TTC549 (cell line): ENCODE data around the gene OSGEP.

Experiments
- FAIRE-seq: peaks from 2 replicates; lab custom pipeline; 2012; peaks lifted over from hg19 to GRCh38; lab: Jason Lieb, UNC

The OSGEP gene

DNA sequence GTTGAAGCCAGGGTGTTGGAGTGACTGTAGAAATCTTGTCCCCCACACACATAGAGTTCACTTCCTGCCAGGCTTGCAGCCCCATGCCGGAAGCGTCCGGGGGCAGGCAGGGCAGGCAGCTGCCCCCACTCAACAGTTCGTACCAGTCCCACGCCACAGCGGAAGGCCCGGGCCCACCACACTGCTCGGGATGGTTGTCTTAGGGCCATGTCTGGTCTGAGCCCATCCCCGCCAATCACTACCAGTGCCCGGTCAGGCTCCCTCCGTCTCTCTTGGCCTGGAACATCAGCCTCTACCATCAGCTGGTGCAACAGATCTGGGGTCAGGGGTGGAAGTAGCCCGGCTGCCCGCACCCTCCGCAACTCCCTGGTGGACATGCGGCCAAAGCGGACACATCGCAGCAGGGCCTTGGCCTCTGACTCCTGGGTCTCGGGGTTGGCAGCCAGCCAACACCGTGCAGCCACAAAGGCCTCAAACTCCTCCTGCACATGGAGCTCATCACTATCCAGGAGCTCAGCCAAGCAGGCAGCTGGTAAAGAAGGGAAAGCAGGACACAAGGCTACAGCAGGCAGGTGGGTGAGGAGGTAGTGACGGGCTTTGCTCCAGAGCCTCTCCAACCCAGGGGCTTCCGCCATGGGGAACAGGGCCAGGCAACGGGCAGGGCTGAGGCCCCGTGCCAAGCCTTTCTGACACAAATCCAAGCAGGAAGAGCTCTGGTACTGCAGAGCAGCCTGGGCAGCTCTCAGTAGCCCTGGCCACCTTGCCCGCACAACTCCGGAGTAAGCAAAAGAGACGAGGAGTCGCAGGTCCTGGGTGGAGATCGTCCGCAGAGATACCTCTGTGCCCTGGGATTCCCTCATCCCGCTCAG lies 24.6 kb downstream of the OSGEP start:
- FAIRE-seq: no peak

DNA sequence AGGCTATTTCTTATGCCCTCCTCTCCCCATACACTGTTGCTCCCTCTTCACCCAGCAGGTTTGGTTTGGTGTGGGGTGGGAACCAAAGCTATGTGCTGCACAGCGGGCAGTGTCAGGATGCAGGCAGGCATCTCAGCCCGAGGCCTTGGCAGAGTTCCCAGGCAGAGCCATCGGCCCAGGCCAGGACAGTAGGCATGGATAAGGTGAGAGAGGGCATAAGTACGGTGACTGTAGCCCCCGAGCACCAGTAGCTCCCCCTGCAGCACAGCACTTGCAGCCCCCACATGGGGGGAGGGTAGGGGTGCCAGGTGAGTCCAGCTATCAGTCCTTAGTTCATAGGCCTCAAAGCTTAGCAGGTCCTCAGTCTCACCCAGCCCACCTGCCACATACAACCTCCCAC lies 25.8 kb downstream of the OSGEP start:
- no peak for FAIRE-seq

DNA sequence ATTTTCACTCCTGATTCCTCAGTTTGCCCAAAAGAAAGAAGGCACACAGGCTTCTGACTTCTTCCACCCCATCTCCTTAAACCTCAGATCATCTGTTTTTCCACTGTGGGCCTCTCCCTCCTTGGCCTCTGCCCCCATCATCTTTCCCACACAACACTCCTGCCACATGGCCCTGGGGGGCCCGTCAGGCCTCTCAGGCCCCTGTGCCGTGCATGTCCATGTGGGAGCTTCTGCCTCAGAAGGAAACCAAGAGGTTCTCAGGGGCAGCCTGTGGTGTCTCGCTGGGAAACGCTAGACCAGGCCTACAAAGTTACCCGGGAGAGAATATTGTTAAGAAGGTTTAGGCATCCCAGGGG lies 26.6 kb downstream of the OSGEP start:
- no peak for FAIRE-seq

DNA sequence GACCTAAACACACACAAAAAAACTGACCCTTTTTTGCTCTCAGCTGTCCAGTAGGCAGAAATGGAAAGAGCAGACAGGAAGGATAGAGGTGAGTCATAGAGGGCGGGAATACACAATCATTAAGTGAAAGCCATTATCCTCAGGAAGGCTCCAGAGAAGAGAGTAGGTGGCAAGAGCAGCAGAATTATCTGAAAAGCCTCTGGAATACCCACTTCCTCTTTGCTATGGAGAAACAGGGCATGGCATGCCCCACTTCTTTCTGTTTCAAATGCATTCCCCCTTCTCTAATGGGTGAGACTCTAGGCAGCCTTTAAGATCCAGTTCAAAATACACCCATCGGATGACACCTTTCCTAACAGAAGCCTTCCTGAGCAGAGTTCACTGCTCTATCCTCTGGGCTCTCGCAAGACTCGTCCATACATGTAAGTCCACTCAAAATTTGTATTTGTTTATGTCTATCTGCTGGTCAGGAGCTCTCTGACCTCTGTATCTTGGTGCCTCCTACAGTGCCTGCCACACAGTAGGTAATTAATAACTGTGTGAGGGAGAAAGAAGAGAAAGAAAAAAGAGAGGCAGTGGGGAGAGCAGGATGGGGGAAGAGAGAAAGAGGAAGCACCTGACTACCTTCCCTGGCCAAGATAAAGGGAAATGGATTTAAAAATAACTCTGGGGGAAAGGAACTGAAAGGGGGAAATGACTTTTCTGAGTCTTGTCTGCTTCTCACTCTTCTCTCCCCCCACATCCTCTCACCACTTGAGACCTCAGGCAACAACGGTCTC lies 27.2 kb downstream of the OSGEP start:
- no peak for FAIRE-seq

DNA sequence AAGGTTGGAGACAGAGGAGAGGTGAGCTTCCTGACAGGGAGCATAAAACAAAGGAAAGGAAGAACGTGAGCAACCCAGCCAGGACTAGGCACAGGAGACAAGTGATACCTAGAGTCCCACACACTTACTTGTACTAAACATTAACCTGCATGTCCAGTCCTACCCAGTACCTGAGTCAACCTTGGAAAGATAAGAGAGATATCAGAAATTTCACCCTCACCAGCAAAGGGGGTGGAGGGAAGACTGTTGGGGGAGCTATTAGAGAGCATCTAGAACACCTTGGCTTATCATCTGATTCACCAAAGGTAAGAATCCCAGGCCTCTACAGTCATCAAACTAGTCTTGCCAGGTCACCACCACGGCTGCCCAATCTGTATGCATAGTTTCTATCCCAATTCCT lies 29.8 kb downstream of the OSGEP start:
- FAIRE-seq: no peak

DNA sequence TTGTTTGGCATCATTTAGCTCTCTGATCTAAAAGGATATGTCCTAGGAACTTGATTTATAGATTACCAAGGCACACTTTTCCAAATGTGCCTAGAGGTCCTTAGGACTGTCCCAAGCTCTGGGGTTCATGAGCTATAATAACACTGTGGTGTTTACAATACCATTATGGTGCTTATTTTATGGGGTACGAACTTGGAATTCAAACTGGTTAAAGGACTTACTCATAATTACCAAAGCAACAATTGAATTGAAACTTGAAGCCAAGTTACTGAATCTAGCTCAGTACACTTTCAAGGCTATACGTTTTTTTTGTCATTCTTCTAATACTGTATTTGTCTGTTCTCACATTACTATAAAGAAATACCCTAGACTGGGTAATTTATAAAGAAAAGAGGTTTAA lies 31.7 kb downstream of the OSGEP start:
- FAIRE-seq: no peak

DNA sequence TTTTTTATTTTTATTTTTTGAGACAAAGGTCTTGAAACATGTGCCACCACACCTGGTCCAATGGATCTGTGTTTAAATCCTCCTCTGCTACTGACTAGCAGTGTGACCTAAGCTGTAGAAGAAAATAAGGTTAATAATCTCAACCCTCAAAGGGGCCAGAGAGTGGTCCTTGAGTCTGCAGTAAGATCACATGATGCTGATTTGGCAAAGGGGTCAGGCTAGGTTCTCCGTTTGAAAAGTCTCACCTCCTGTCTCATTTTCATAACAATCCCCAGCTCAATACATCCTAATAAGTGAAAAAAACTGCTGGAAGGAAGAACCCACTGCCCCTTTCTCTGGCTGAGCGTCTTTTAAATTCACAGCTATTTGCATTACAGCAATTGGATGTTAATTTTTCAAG lies 33.3 kb downstream of the OSGEP start:
- FAIRE-seq: no peak

DNA sequence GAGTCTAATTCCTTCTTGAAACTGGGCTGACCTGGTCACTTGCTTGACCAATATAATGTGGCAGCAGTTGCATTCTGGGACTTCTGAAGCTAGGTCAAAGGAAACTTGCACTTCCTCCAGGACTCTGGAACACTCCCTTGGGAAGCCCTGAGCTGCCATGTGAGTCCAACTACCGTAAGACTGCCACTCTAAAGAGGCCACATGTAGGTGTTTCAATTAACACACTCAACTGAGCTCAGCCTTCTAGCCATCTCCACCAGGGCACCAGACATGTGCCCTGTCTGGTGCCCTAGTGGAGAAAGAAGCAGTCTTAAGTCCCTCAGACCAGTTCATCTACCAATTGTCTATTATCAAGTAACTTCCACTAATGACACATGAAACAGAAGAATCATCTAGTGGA lies 35.2 kb downstream of the OSGEP start:
- no peak for FAIRE-seq

DNA sequence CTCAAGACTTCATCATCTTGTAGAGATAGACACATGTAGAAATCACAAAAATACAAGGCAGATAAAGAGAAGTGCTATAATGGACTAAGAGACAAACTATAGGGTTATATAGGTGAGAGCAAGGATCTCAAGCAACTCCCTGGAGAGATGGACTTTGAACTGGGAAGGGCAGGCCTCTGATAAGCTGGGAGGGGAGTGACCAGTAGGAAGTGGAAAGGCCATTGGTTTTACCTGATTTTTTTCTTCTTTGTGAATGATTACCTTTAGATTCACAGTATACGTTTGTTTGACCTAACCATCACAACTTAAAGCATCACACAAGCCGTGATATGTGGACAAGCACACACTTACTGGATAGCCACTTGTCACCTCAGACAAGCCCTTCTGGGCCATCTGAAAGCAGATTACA lies 36.1 kb downstream of the OSGEP start:
- no peak for FAIRE-seq

DNA sequence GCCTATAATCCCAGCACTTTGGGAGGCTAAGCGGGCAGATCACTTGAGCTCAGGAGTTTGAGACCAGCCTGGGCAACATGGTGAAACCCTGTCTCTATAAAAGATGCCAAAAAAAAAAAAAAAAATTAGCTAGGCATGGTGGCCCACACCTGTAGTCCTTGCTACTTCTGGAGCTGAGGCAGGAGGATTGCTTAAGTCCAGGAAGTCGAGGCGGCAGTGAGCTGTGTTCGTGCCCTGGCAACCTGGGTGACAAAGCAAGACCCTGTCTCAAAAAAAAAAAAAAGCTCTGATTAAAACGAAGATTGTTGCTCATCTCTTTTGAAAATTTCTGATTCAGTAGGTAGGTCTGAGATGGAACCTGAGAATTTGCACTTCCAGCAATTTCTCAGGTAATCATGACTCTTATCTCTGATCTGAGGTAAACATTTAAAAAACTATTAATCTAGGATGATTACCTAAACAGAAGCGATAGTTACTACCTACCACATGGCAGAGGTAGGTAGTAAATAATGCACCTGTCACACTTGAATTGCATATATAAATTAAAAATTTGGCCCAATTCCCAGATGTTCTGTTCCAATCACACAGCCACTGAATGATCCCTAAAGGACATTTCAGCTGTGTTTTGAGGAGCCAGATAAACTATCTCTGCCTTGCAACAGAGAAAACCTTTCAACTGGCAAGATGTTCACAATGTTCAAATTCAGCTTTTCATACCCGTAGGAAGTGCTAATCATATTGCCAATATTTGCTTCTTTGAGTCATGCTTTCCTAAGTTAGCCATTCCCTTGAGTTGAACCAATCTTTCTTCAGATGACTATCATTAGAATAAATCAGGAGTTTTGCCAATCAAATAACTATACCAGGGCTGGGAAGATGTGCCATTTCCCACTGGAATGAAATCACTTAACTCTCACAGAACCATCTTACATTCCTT lies 37.1 kb downstream of the OSGEP start:
- no peak for FAIRE-seq

DNA sequence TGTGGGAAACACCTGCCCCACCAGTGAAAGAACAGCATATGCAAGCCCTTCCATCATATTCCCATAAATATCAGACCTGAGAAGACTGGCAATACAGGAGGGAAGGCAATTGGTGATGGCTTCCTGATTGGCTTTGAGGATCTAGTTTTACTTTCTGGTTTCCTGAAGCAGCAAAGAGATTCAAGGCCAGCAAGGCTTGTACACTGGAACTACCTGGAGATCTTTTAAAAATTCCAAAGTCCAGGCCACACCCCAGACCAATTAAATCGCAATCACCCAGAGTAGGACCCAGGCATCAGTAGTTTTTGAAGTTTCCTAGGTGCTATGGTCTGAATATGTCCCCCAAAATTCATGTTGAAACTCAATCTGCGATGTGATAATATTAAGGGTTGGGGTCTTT lies 38.4 kb downstream of the OSGEP start:
- FAIRE-seq: no peak

DNA sequence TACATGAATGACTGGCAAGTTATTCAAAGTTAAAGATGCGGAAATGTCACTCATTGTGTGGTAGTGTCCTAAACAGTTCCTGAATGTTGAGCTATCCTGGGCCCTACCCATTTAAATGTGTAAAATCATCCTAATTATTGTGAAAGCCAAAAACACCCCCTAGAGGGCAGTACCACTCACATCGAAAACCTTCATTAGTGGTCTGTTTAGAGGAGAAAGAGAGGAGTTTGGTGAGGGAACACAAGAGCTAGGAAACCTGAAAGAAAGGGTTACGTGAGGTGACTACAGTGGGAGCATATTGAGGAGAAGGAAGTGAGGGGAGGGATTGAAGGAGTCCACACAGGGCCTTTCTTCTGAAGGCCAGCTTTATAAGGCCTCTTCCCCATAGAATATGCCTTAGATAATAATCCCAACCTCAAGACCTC lies 38.8 kb downstream of the OSGEP start:
- FAIRE-seq: peak; percentile 7

DNA sequence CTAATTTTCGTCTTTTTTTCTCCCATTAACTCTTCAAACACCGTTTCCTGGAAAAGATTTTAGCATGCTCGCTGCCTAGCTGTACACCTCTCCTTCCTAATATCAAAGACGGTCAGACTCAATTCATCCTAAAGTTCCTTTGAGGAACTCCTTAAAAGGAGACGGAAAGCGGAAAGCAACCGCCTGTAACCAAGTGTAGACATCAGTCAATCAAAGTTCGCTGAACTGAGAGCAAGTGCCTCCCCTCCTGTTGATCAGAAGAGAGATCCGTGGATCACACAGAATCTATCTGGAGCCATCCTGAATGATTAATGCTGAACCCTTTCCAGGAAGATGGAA lies 40.9 kb downstream of the OSGEP start:
- no peak for FAIRE-seq

DNA sequence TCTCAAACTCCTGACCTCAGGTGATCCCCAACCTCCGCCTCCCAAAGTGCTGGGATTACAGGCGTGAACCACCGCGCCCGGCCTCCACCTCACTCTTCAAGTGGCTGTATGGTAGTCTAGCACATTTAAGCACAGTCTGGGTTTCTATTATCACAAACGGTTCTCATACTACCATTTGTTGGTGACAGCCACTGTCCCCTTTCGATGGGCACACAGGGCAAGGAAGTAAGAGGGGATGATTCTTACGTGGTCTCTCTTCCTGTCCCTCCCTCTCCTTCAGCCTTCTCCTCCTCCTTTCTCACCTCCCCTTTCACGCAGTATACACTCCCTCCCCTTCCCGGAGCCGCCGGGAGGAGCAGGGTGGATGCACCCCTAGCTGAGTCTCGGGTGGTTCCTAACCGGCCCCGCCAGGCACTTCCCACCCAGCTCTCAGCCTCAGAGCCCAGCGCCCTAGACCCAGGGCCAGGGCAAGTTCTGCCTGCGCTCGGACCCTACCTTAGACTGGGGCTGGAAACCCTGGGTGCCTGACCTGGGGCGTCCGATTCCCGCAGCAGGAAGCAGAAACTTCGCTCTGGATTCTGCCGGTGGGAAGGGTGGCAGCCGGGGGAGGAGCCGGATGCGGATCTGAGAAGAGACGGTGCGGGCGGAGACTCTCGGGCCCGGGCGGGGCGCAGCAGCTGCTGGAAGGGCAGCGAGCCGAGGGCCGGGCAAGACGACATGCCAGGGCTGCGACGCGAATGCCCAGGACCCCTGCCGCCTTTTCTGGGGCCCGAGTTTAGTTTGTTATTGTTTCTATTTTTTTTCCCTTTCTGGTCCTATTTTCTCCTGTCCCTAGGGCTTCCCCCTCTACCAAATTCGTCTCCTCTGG lies 41.5 kb downstream of the OSGEP start, which contains the start of gene TEP1:
TSS of gene TEP1 (minus strand) at position 626 of the 868 bp plus-strand sequence. CDS start 5,062 bp downstream, outside the sequence.
- no peak for FAIRE-seq

DNA sequence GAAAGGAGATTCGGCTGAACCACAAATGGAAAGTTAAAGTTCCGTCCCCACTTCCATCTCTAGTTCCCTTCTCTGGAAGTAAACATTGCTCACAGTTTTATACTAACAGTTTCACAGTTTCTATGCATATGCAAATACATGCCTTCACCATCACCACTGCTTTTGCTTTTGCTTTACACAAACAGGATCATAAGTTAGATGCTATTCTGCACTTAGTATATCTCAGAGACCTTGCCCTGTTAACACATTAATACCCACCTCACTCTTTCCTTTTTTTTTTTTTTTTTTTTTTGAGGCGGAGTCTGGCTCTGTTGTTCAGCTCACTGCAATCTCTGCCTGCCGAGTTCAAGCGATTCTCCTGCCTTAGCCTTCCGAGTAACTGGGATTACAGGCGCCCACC lies 42.2 kb downstream of the OSGEP start:
- no peak for FAIRE-seq

DNA sequence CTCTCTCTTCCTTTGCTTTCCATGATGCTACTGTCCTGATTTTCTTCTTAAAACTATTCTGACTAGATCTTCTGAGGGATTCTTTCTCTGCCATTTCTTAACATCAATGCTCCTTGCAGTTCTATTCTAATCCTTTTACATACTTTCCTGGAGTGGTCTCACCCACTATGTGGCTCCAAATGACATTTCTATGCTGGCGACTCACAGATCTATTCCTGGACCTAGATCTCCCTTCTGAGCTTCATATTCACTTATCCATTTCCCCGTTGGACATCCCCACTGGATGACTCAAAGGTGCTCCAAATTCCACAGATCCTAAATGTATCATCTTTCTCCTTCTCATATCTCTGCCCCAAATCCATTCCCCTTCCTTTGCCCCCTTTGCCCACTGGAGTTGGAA lies 45.4 kb downstream of the OSGEP start:
- FAIRE-seq: no peak

DNA sequence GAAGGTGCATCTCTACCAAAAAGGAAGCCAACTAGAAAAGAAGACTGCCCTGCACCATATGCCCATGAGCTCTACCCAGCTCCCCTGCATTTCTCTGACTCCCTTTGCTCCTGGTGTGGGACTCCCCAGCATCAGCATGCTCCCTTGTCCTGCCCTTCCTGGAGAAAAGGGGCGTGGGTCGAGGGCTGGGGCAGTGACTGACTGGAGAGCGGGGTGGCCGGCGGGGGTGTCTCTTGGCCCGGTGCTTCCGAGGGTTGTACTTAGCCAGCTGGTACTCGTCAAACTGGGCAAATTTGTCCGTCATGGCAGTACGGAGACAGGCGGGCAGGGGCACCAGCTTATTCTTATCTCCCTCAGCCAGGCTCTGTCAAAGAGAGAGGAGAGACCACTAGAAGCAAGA lies 51.1 kb downstream of the OSGEP start:
- FAIRE-seq: no peak

DNA sequence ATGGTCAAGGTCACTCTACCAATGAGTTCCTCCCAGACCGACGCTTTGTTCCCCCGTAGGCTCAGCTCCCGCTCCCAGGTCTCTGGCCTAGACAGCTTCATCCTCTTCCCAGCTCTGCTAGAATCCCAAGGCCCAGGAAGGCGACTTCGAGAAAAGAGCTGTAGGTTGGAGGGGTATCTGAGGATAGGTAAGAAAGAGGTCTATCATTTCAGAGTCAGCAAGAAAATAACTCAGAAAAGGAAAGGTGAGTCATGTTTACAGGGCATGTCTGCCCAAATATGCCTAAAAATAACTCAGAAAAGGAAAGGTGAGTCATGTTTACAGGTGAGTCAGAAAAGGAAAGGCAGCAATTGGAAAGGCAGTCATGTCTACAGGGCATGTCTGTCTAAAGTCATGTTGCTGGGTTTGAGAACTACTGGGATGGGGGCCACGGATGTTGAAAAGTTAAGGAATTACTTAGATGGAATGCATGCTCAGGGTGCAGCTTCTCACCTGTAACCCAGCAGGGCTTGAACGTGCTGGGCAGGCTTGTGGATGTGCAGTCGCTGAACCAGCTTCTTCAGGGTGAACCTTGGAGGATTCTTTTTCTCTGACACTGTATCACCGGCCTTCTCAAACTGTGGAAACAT lies 53.5 kb downstream of the OSGEP start:
- no peak for FAIRE-seq

DNA sequence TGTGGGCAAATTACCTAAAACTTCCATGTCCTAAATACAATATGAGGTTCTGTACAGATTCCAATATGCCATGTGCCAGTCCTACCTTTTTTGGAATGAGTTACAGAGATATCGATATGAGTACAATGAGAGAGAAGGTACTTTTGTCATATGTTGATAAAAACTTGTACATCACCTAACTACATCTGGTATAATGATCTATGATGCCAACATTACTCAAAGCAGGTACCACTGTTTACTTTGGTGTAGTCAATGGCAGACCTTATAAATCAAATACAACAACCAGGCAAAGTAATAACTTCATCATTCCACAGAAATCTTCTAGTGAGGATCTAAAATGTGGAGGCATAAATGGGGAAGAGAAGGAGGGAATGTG lies 54.0 kb downstream of the OSGEP start:
- FAIRE-seq: no peak

DNA sequence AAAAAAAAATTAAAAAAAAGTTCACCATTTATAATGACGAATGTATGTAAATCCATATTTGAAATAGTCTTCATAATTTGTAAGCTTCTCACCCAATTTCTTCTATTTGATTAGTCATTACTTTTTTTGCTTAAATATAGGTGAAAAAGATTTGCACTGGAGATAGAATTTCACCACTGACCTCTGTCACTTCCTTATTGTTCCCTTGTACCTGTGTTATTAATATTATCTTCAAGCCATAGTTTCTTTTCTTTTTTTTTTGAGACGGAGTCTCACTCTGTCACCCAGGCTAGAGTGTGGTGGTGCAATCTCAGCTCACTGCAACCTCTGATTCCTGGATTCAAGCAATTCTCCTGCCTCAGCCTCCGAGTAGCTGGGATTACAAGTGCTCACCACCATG lies 57.1 kb downstream of the OSGEP start:
- no peak for FAIRE-seq
